GM21367 (cell line): ENCODE measurements around the gene GNMT.
"Not testable (repeated sequence)": the region's sequence is repeated elsewhere in the genome, so short reads cannot be mapped to it uniquely, and the experiment has no call there.

Experiments
- ATAC-seq: cut with Tn5 transposase; IDR thresholded peaks from one replicate; pipeline ENCODE4 v1.9.1; 2021; ENCODE audit not compliant: unreplicated experiment

GNMT gene

DNA sequence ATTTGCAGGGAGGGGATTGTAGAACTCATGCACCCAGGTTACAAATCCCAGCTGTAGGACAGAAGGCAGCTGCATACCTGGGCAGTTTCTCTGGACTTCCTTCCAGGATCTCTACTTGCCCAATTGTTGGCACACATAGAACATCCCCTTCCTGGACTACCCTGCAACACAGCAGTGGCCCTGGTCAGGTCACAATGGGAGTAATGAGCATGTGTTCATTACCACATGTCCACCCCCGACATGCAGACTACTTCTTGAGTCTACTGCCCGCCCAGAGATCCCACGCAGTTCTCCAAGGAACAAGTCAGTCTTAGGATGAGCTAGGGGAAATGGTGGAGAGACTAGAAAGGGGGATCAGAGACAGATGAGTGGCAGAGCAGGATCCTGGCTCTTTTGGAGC is 13.4 kb downstream of the GNMT start:
- no peak for ATAC-seq

- ATAC-seq = no peak
Observed at GRCh38 chr6:42974919-42975505, 14.5 kb downstream of the GNMT start.

DNA sequence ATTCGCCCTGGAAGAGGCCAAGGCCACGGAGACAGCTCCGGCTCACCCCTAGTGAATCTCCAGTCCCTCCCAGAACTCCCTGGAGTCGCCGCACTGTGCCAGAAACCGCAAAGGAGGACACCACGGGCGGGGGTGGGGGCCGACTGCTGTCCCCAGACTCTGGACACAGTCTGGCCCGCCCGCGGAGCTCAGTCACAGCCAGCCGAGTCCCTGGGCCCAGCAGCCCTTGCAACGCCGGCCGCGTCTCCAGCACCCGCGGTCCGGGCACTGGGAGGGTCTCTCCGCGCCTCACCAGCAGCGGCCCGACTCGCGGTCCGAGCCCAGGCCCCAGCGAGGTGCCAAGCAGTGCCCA is 17.9 kb downstream of the GNMT start:
- no peak for ATAC-seq

DNA sequence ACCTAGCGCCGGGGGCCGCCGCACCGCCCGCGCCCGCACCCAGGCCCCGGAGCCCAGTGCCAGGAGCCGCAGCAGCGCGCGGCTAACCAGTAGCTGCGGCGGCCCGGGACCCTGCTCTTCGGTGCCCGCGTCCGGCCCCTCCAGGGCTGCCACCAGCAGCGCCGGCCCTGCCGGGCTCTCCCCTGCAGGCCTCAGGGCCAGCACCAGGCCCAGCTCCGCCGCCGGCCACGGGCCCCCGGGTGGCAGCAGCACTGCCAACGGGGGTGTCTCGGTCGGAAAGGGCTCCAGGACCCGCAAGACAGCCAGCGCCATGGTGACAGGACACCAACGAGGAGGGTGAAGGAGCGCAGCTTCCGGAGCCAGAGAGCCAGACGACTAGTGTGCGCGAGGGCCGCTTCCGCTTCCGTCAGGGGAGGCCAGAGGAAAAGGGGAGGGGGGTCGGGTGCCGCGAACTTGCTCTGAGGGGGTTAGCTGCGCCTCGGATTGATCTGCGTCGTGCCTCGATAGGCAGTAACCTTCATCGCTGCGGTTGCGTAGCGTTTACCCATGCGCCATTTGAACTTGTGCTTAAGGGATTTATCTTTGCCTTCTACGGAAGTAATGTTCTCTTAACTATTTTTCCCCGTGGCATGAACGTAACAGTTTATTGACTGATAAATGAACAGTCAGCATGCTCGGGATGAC is 18.4 kb downstream of the GNMT start, which contains the start of gene PEX6:
Gene PEX6 (minus strand): TSS at position 343 of the 684 bp plus-strand sequence. CDS start 31 bp downstream, at position 312.
- ATAC-seq = peak; percentile 61

DNA sequence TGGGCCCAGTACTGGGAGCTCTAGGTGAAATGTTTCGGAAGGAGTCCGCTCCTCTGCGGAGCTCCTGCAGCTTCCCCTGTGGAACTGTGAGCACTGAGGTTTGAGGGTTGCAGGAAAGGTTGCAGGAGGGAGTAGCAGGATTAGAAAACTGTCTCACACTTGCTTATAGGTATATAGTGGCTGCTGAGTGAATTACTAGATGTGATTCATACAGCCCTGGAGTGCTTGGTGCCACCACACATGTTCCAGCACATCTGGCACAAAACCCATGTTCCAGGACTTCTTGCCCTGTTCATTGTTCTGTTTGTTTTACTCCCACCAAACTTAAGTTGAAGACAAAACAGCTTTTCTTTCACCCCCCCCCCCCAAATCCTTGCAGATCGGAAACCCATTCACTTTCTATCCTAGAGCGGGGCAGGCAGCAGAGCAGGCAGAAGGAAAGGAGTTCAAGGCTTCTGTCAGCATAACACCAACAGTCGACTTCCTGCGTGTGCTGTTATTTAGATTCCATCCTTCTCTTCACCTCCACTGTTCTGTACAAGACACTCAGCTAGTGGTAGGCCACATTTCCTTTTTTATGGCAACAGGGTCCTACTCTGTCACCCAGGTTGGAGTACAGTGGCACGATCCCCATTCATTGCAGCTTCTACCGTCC is 19.1 kb downstream of the GNMT start:
- ATAC-seq = no peak

DNA sequence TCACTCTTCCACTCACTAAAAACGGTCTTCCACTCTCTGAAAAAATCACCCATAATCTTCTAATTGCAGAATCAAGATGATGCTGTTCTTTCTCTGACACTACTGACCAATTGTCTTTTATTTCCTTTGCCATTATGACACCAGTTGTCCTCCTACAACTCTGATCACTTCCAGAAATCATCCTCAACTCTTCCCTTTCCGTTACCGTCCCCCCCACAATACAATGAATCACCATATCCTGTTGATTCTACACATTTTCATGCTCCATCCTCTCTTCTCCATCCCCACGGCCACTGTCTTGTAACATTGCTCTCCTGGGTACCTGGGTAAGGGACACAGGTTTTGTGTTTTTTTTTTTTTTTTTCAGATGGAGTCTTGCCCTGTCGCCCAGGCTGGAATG is 21.3 kb downstream of the GNMT start:
- no peak for ATAC-seq

DNA sequence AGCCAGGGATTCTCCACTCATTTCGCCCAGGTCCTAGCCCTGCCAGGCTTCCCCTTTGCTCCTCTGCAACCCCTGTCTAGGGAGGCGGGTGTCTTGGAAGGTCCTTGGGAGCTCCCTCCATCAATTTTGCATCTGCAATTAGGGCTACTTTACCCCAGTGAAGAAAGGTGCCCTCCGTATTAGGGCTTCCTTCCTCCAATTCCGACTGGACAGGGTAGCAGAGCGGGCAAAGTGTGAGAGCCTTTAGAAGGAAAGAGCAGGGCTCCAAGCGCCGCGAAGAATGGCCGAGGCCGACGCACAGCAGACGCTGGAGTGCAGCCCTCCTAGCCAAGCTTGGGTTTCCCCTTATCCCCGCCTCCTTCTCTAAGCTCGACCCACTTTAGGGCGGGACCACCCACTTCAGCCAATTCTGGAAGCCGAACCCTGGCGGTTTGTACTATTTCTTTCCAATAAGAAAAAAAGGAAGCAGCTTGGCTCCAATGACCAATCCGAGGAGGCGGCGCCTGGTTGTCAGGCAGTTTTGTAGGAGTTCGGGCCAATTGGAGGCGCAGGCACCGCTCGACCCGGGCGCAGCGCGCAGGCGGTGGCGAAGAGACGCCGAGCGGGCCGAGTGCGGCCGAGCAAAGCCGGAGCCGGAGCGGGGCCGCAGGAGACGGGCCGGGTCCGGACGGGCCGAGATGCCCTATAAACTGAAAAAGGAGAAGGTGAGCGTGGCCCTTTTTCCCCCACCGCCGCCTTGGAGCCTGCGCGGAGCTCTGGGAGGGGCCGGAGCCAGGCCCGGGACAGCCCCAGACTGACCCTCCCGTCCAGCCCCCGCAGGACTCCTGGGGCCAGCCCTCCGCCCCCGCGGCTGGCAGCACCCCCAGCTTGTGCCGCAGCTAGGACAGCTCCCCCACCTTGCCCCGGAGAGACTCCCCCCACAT is 23.7 kb downstream of the GNMT start, which contains the start of gene PPP2R5D:
Gene PPP2R5D (plus strand): TSS at position 570 of the 923 bp plus-strand sequence. CDS start 108 bp downstream, at position 678.
- peak; percentile 84 for ATAC-seq

- no peak for ATAC-seq
Observed at GRCh38 chr6:42984924-42985475, 24.4 kb downstream of the GNMT start.

- ATAC-seq = no peak
Observed at GRCh38 chr6:42987533-42988451, 27.2 kb downstream of the GNMT start.

DNA sequence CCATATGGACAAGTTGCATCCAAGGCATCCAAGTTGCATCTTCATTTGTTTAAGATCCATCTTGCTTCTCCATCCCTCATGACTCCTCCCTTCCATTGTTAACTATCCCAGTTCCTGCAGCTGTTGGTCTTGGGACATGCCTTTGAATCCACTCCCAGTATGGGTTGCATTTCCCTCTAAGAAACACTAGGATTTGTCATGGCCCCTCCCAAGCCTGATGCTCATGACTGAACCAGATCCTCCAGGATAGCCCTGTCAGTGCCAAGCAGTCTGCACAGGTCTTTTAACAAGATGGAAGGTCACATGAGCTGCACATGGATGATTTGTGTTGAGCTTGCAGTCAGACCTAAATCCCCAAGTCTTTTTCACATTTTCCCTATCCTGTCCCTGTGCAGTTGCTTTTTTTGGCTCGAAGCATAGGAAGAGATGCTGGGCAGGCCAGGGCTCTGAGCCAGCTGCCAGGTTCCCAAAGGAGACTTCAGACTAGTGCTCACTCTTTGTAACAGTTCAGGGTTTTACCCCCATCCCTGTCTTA is 28.0 kb downstream of the GNMT start:
- no peak for ATAC-seq

DNA sequence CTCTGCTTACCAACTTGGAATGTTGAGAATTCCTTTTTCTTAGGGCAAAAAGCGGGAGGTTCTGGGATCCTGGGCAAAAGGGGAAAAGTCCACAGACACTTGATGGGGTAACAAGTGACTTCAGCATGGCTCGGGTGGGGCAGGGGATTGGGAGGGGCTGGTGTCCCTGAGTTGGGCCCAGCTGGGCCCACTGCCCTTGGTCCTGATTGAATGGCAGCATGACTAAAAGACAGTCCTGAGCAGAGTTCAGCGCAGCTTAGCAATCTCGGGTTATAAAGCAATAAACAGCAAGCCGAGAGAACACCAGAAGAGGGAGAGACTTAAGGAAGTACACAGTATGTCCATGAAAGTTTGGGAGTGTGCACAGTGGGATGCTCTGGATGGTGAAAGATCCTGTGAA is 29.4 kb downstream of the GNMT start:
- no peak for ATAC-seq

DNA sequence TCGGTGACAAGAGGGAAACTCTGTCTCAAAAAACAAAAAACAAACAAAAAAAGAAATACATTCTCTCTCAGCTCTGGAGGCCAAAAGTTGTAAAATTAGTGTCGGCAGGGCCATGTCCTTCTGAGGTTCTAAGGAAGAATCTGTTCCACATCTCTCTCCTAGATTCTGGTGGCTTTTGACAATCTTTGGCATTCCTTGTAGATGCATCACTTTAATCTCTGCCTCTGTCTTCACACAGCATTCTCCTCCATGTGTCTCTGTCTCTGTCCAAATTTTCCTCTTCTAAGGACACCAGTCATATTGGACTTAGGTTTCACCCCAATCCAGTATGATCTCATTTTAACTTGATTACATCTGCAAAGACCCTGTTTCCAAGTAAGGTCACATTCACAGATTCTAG is 32.9 kb downstream of the GNMT start:
- ATAC-seq = no peak

DNA sequence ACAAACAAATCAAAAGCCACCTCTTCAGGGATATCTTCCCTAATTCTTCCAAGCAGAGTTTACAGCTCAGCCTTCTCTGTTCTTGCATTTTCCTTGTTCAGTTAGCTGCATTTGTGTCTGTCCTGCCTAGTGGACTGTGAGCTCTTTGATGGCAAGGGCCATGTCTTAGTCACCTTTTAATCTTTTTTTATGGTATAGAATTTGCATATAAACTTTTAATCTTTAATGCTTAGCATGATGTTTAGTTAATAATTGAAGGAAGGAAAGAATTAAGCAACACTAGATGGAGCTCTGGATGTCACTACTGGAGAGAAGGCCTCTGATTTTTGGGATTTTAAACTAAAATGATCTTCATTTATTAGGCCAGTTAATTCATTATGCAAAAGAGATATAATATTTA is 36.0 kb downstream of the GNMT start:
- no peak for ATAC-seq

GRCh38 chr6:42998205-42998604 is 37.7 kb downstream of the GNMT start:
- ATAC-seq = not testable (repeated sequence)

- ATAC-seq = no peak
Observed at GRCh38 chr6:43001843-43002242, 41.3 kb downstream of the GNMT start.

- ATAC-seq = no peak
Observed at GRCh38 chr6:43005844-43006243, 45.3 kb downstream of the GNMT start.

- no peak for ATAC-seq
Observed at GRCh38 chr6:43006251-43006650, 45.7 kb downstream of the GNMT start.

- no peak for ATAC-seq
Observed at GRCh38 chr6:43007126-43007525, 46.6 kb downstream of the GNMT start.

DNA sequence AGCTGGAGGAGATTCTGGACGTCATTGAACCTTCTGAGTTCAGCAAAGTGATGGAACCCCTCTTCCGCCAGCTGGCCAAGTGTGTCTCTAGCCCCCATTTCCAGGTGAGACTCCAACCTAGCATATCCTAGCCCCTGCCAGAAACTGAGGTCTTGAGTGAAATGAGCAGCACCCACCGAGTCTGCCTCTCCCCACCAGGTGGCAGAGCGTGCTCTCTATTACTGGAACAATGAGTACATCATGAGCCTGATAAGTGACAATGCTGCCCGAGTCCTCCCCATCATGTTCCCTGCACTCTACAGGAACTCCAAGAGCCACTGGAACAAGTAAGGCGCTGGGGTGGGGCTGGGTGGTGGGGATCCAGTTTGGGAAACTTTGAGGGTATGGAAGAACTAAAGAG is 48.6 kb downstream of the GNMT start:
- ATAC-seq = no peak

- ATAC-seq = no peak
Observed at GRCh38 chr6:43011207-43011606, 50.7 kb downstream of the GNMT start.
